ENCODE results near the gene FN3K.

The FN3K gene

GRCh38 chr17:82790391-82790790 lies 55.0 kb downstream of the FN3K start:
- H3K79me2 ChIP-seq (ENCODE audit: insufficient read depth, low read length) = peaks cover 5% of the 10 kb centered on the region; the same call in 1 of the 2 replicates
- no peaks in the 10 kb centered on the region for H3K9me3 ChIP-seq (ENCODE audit: insufficient read depth, low read length)
- H3F3A ChIP-seq (ENCODE audit: insufficient read depth) = no peaks in the 10 kb centered on the region
- no peaks in the 10 kb centered on the region for H4K20me1 ChIP-seq (ENCODE audit: low read depth, low read length)
- H3K9me2 ChIP-seq (replicated peaks; ENCODE audit: insufficient read depth, low read length) = no peaks in the 10 kb centered on the region
- H3K36me3 ChIP-seq (ENCODE audit: low read length) = no peaks in the 10 kb centered on the region
- H3K4me2 ChIP-seq (ENCODE audit: low read depth, low read length, poor library complexity, severe bottlenecking) = no peak overlapping the region
- TF ChIP-seq, protein P1, sequence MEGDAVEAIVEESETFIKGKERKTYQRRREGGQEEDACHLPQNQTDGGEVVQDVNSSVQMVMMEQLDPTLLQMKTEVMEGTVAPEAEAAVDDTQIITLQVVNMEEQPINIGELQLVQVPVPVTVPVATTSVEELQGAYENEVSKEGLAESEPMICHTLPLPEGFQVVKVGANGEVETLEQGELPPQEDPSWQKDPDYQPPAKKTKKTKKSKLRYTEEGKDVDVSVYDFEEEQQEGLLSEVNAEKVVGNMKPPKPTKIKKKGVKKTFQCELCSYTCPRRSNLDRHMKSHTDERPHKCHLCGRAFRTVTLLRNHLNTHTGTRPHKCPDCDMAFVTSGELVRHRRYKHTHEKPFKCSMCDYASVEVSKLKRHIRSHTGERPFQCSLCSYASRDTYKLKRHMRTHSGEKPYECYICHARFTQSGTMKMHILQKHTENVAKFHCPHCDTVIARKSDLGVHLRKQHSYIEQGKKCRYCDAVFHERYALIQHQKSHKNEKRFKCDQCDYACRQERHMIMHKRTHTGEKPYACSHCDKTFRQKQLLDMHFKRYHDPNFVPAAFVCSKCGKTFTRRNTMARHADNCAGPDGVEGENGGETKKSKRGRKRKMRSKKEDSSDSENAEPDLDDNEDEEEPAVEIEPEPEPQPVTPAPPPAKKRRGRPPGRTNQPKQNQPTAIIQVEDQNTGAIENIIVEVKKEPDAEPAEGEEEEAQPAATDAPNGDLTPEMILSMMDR (IDR thresholded peaks at IDR 0.05; ENCODE audit: insufficient read depth, low read length, poor library complexity, severe bottlenecking) = no peak
- no peak for TF ChIP-seq EZH2phosphoT487 (conservative IDR thresholded peaks at IDR 0.05; ENCODE audit: low read length)
- H3K4me3 ChIP-seq (ENCODE audit: insufficient read depth, low read length, poor library complexity, severe bottlenecking) = no peak overlapping the region
- H2AFZ ChIP-seq (ENCODE audit: low read depth, low read length, severe bottlenecking) = no peak overlapping the region
- H3K27ac ChIP-seq (ENCODE audit: low read depth, low read length) = no peak overlapping the region
- H3K9ac ChIP-seq (ENCODE audit: low read length) = no peak overlapping the region
- no peaks in the 10 kb centered on the region for H3K27me3 ChIP-seq (ENCODE audit: low read length)

GRCh38 chr17:82791532-82791931 lies 56.1 kb downstream of the FN3K start:
- H3K36me3 ChIP-seq (ENCODE audit: low read length) = no peaks in the 10 kb centered on the region
- H4K20me1 ChIP-seq (ENCODE audit: low read depth, low read length) = no peaks in the 10 kb centered on the region
- TF ChIP-seq, protein P1 (IDR thresholded peaks at IDR 0.05; ENCODE audit: insufficient read depth, low read length, poor library complexity, severe bottlenecking) = no peak
- TF ChIP-seq EZH2phosphoT487 (conservative IDR thresholded peaks at IDR 0.05; ENCODE audit: low read length) = no peak
- no peaks in the 10 kb centered on the region for H3K27me3 ChIP-seq (ENCODE audit: low read length)
- H2AFZ ChIP-seq (ENCODE audit: low read depth, low read length, severe bottlenecking) = no peak overlapping the region
- H3K27ac ChIP-seq (ENCODE audit: low read depth, low read length) = no peak overlapping the region
- H3K4me3 ChIP-seq (ENCODE audit: insufficient read depth, low read length, poor library complexity, severe bottlenecking) = no peak overlapping the region
- no peaks in the 10 kb centered on the region for H3K9me3 ChIP-seq (ENCODE audit: insufficient read depth, low read length)
- H3K79me2 ChIP-seq (ENCODE audit: insufficient read depth, low read length) = peaks cover 11% of the 10 kb centered on the region; the same call in 1 of the 2 replicates
- no peaks in the 10 kb centered on the region for H3K9me2 ChIP-seq (replicated peaks; ENCODE audit: insufficient read depth, low read length)
- H3F3A ChIP-seq (ENCODE audit: insufficient read depth) = no peaks in the 10 kb centered on the region
- no peak overlapping the region for H3K9ac ChIP-seq (ENCODE audit: low read length)
- no peak overlapping the region for H3K4me2 ChIP-seq (ENCODE audit: low read depth, low read length, poor library complexity, severe bottlenecking)

GRCh38 chr17:82793974-82794630 lies 58.7 kb downstream of the FN3K start:
- Histone ChIP-seq H3K79me2 (ENCODE audit: insufficient read depth, low read length) (peaks cover 11% of the 10 kb centered on the region; the same call in 1 of the 2 replicates), H3K9ac (ENCODE audit: low read length) (no peak overlapping the region), H2AFZ (ENCODE audit: low read depth, low read length, severe bottlenecking) (no peak overlapping the region), H3K36me3 (ENCODE audit: low read length) (no peaks in the 10 kb centered on the region), H3K27ac (ENCODE audit: low read depth, low read length) (no peak overlapping the region), H4K20me1 (ENCODE audit: low read depth, low read length) (no peaks in the 10 kb centered on the region), H3K4me2 (ENCODE audit: low read depth, low read length, poor library complexity, severe bottlenecking) (no peak overlapping the region), H3K4me3 (ENCODE audit: insufficient read depth, low read length, poor library complexity, severe bottlenecking) (no peak overlapping the region), H3K9me3 (ENCODE audit: insufficient read depth, low read length) (no peaks in the 10 kb centered on the region), H3K27me3 (ENCODE audit: low read length) (no peaks in the 10 kb centered on the region), H3K9me2 (replicated peaks; ENCODE audit: insufficient read depth, low read length) (no peaks in the 10 kb centered on the region), H3F3A (ENCODE audit: insufficient read depth) (no peaks in the 10 kb centered on the region)
- TF ChIP-seq, protein P1 (IDR thresholded peaks at IDR 0.05; ENCODE audit: insufficient read depth, low read length, poor library complexity, severe bottlenecking) = no peak
- TF ChIP-seq EZH2phosphoT487 (conservative IDR thresholded peaks at IDR 0.05; ENCODE audit: low read length) = no peak
